NCI-H446 treated with DMSO at 0.1 percent for 48 hours (cell line): Measurements from ENCODE around the gene OGFR.

Source experiments
- DNase-seq: peaks from one replicate; lab custom pipeline; 2025; lab: John Stamatoyannopoulos, UW

Gene OGFR

GRCh38 chr20:62860924-62861691 lies 56.5 kb downstream of the OGFR start:
- no peak for DNase-seq

DNA sequence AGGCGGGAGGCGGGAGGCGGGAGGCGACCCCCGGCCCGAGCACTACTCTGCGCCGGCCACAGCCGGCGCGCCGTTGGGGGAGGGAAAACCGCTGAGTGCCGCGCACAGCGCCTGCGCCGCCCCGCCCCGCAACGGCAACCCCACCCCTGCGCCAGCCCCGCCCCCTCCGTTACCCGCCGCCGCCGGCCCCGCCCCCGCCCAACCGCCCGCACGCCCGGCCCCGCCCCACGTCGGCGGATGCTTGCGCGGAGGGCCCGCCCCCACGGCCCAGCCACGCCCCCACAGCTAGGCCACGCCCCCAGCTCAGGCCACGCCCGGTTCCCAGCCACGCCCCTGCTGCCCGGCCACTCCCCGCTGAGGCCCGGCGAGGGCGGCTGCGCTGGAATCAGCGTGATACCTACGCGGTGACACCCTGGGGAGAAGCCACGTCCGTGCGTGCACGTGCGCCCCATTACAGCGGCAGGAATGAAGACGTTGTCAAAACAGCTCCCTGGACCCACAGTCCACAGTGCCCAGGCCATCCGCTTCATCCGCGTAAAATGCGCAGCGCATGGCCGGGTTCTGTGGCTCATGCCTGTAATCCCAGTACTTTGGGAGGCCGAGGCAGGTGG lies 57.2 kb downstream of the OGFR start, which contains the start of gene TCFL5:
TSS of gene TCFL5 (minus strand) at position 97 of the 611 bp plus-strand sequence. CDS start 152 bp downstream, outside the sequence.
- DNase-seq = no peak
